HAP-1 (cell line): ENCODE data around the gene CR1L.
A peak's percentile ranks its signal among the peaks of the same experiment; 100 is the strongest.
"Not testable (repeated sequence)": the region's sequence is repeated elsewhere in the genome, so short reads cannot be mapped to it uniquely, and the experiment has no call there.

Experiments
- DNase-seq, 2 experiments: peaks; one replicate each; pipeline ENCODE4 v3.0.0-alpha.2; 2016 to 2020; ENCODE audit warnings: low spot score in 2 of 2
- H3K27me3 ChIP-seq: fragments of 250-450 bp; sonication (Bioruptor Pico); 2 replicates; pipeline ENCODE4 v1.5.1; 2020; ENCODE audit warnings: low read depth, mild to moderate bottlenecking, moderate library complexity
- H3K36me3 ChIP-seq: fragments of 250-450 bp; sonication (Bioruptor Pico); replicated peaks from 2 replicates; pipeline ENCODE4 v1.5.1; 2020; ENCODE audit warnings: mild to moderate bottlenecking
- H3K4me1 ChIP-seq: fragments of 250-450 bp; sonication (Bioruptor Pico); 2 replicates; pipeline ENCODE4 v1.5.1; 2020; ENCODE audit warnings: mild to moderate bottlenecking
- H3K4me3 ChIP-seq: fragments of 250-450 bp; sonication (Bioruptor Pico); 2 replicates; pipeline ENCODE4 v1.5.1; 2020; ENCODE audit warnings: mild to moderate bottlenecking, moderate library complexity
- H3K9me3 ChIP-seq: fragments of 250-450 bp; sonication (Bioruptor Pico); 2 replicates; pipeline ENCODE4 v1.5.1; 2020; ENCODE audit warnings: mild to moderate bottlenecking, moderate library complexity
- in situ Hi-C: fragments of 300-500 bp; cut with MboI; formaldehyde crosslinking; loops from 3 replicates; pipeline ENCODE4 v1.14.3; 2020; ENCODE audit warnings: low sequenced_read_pairs, inconsistent platforms, mixed read lengths

The CR1L gene

GRCh38 chr1:207644852-207645634 is at the start of gene CR1L:
Gene CR1L, plus strand, starts transcription at chr1:207645133. Its CDS starts 101 bp downstream, at chr1:207645234.
- no peaks in the 10 kb centered on the region for H3K36me3 ChIP-seq
- H3K27me3 ChIP-seq = no peaks in the 10 kb centered on the region
- DNase-seq = no peak
- H3K9me3 ChIP-seq = no peaks in the 10 kb centered on the region
- H3K4me3 ChIP-seq = no peak within 1 kb of the TSS
- no peaks in the 10 kb centered on the region for H3K4me1 ChIP-seq
- in situ Hi-C loops = no loop called here

- no peak for DNase-seq
- Histone ChIP-seq H3K4me3 (no peak overlapping the region), H3K27me3 (peaks cover 24% of the 10 kb centered on the region), H3K9me3 (no peaks in the 10 kb centered on the region), H3K4me1 (no peaks in the 10 kb centered on the region), H3K36me3 (no peaks in the 10 kb centered on the region)
- in situ Hi-C loops = no loop called here
These were observed 41.2 kb upstream of the CR1L start for GRCh38 chr1:207603777-207604176.

GRCh38 chr1:207605444-207606361 is 39.2 kb upstream of the CR1L start:
- H3K9me3 ChIP-seq = no peaks in the 10 kb centered on the region

GRCh38 chr1:207606362-207606755 is 38.6 kb upstream of the CR1L start:
- H3K4me1 ChIP-seq = no peaks in the 10 kb centered on the region; the same call in 1 of the 2 replicates
- in situ Hi-C loops = no loop called here
- H3K4me3 ChIP-seq = no peak overlapping the region
- no peaks in the 10 kb centered on the region for H3K9me3 ChIP-seq
- DNase-seq = no peak
- H3K36me3 ChIP-seq = no peaks in the 10 kb centered on the region
- peaks cover 16% of the 10 kb centered on the region for H3K27me3 ChIP-seq

More at GRCh38 chr1:207605444-207606361, 39.2 kb upstream of the CR1L start:
- in situ Hi-C loops = no loop called here
- no peak for DNase-seq
- no peaks in the 10 kb centered on the region for H3K36me3 ChIP-seq
- H3K27me3 ChIP-seq = peaks cover 19% of the 10 kb centered on the region
- H3K4me1 ChIP-seq = no peaks in the 10 kb centered on the region; the same call in 1 of the 2 replicates
- H3K4me3 ChIP-seq = no peak overlapping the region

GRCh38 chr1:207612762-207613161 is 32.2 kb upstream of the CR1L start:
- DNase-seq = no peak
- H3K4me1 ChIP-seq = no peaks in the 10 kb centered on the region; the same call in 1 of the 2 replicates
- H3K9me3 ChIP-seq = no peaks in the 10 kb centered on the region

GRCh38 chr1:207619871-207620542 is 24.9 kb upstream of the CR1L start:
- Histone ChIP-seq H3K27me3 (peaks cover 6% of the 10 kb centered on the region; the same call in 1 of the 2 replicates), H3K4me1 (no peaks in the 10 kb centered on the region), H3K9me3 (no peaks in the 10 kb centered on the region), H3K4me3 (no peak overlapping the region), H3K36me3 (no peaks in the 10 kb centered on the region)
- peak; percentile 23 to 55 for DNase-seq
- in situ Hi-C loops = no loop called here

More at GRCh38 chr1:207612762-207613161, 32.2 kb upstream of the CR1L start:
- Histone ChIP-seq H3K27me3 (peaks cover 6% of the 10 kb centered on the region), H3K36me3 (no peaks in the 10 kb centered on the region), H3K4me3 (no peak overlapping the region)
- in situ Hi-C loops = no loop called here

GRCh38 chr1:207620543-207620893 is 24.4 kb upstream of the CR1L start:
- DNase-seq = no peak
- H3K9me3 ChIP-seq = no peaks in the 10 kb centered on the region
- peaks cover 6% of the 10 kb centered on the region; the same call in 1 of the 2 replicates for H3K27me3 ChIP-seq
- no peak overlapping the region for H3K4me3 ChIP-seq
- no peaks in the 10 kb centered on the region for H3K36me3 ChIP-seq
- H3K4me1 ChIP-seq = no peaks in the 10 kb centered on the region
- in situ Hi-C loops = no loop called here

- H3K27me3 ChIP-seq, H3K9me3 ChIP-seq, H3K4me3 ChIP-seq, in situ Hi-C loops, H3K36me3 ChIP-seq, DNase-seq, H3K4me1 ChIP-seq: not testable (repeated sequence)
These were observed 19.3 kb upstream of the CR1L start for GRCh38 chr1:207625504-207626071.

GRCh38 chr1:207626972-207627337 is 18.0 kb upstream of the CR1L start:
- Histone ChIP-seq H3K36me3 (no peaks in the 10 kb centered on the region), H3K27me3 (no peaks in the 10 kb centered on the region), H3K4me3 (no peak overlapping the region), H3K4me1 (no peaks in the 10 kb centered on the region), H3K9me3 (no peaks in the 10 kb centered on the region)
- DNase-seq = no peak
- in situ Hi-C loops = no loop called here

GRCh38 chr1:207627496-207627895 is 17.4 kb upstream of the CR1L start:
- no peak for DNase-seq
- no peaks in the 10 kb centered on the region for H3K27me3 ChIP-seq
- H3K4me1 ChIP-seq = no peaks in the 10 kb centered on the region
- H3K9me3 ChIP-seq = no peaks in the 10 kb centered on the region
- in situ Hi-C loops = no loop called here
- H3K4me3 ChIP-seq = no peak overlapping the region
- no peaks in the 10 kb centered on the region for H3K36me3 ChIP-seq

- Histone ChIP-seq H3K4me3 (no peak overlapping the region), H3K36me3 (no peaks in the 10 kb centered on the region), H3K4me1 (no peaks in the 10 kb centered on the region; the same call in 1 of the 2 replicates), H3K9me3 (no peaks in the 10 kb centered on the region), H3K27me3 (no peaks in the 10 kb centered on the region)
- in situ Hi-C loops = no loop called here
- DNase-seq = no peak
These were observed 16.2 kb upstream of the CR1L start for GRCh38 chr1:207628776-207629175.

- H3K4me3 ChIP-seq = no peak overlapping the region
- in situ Hi-C loops = no loop called here
- no peaks in the 10 kb centered on the region for H3K27me3 ChIP-seq
- H3K4me1 ChIP-seq = peaks cover 12% of the 10 kb centered on the region
- H3K36me3 ChIP-seq = no peaks in the 10 kb centered on the region
- no peak for DNase-seq
- H3K9me3 ChIP-seq = no peaks in the 10 kb centered on the region
These were observed 13.8 kb upstream of the CR1L start for GRCh38 chr1:207631137-207631536.

- Histone ChIP-seq H3K4me3 (no peak overlapping the region), H3K27me3 (no peaks in the 10 kb centered on the region), H3K36me3 (no peaks in the 10 kb centered on the region), H3K4me1 (peaks cover 14% of the 10 kb centered on the region), H3K9me3 (no peaks in the 10 kb centered on the region)
- DNase-seq = no peak
- in situ Hi-C loops = no loop called here
These were observed 11.7 kb upstream of the CR1L start for GRCh38 chr1:207633226-207633625.
